Stomach smooth muscle (tissue), 2 donors: ENCODE results near the gene FCRL3.

Source experiments
- H3K27ac ChIP-seq: one replicate; pipeline ENCODE4 v1.7.0; 2013; ENCODE audit warnings: mild to moderate bottlenecking, low read length, inconsistent platforms
- H3K27me3 ChIP-seq, 2 donors: one replicate each; pipeline ENCODE4 v1.7.0; 2013; ENCODE audit warnings: low read length in 2 of 2; ENCODE audit not compliant: insufficient read depth in 2 of 2, control insufficient read depth in 1 of 2
- H3K36me3 ChIP-seq, 2 donors: one replicate each; pipeline ENCODE4 v1.7.0; 2013; ENCODE audit warnings: low read length in 2 of 2; ENCODE audit not compliant: control insufficient read depth in 2 of 2, insufficient read depth in 2 of 2
- H3K4me1 ChIP-seq: one replicate; pipeline ENCODE4 v1.7.0; 2013; ENCODE audit warnings: low read length; ENCODE audit not compliant: control insufficient read depth, insufficient read depth
- H3K4me3 ChIP-seq, 2 donors: one replicate each; pipeline ENCODE4 v1.7.0; 2013; ENCODE audit warnings: low read length in 2 of 2
- H3K9ac ChIP-seq, 2 donors: one replicate each; pipeline ENCODE4 v1.7.0; 2013; ENCODE audit warnings: low read length in 2 of 2, mild to moderate bottlenecking in 1 of 2
- H3K9me3 ChIP-seq, 2 donors: one replicate each; pipeline ENCODE4 v1.7.0; 2013; ENCODE audit warnings: low read length in 2 of 2; ENCODE audit not compliant: control insufficient read depth in 2 of 2
- donor health status: healthy.
- donor health status: Pancreatic carcinoma.

FCRL3 gene

DNA sequence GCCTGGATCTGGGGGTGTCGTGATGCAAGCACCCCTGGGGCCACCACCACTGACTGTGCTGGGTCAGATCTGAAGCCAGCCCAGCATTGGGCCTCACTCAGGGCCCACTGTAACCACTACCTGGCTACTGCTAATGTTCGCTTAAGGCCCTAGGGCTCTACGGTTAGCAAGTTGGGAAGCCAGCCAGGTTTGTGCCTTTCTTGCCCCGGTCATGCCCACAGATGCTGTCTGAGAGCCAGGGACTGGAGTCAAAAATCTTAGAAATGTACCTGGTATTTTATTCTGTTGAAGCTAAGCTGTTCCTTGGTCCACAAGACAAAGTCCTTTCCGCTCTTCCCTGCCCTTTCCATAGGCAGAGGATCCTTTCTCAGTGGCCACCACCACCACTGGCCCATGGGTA is 15.2 kb upstream of the FCRL3 start:
- no peaks in the 10 kb centered on the region for H3K27me3 ChIP-seq
- H3K9me3 ChIP-seq = no peaks in the 10 kb centered on the region
- H3K9ac ChIP-seq = no peak overlapping the region
- H3K27ac ChIP-seq = no peak overlapping the region
- no peaks in the 10 kb centered on the region for H3K4me1 ChIP-seq
- no peaks in the 10 kb centered on the region for H3K36me3 ChIP-seq
- H3K4me3 ChIP-seq = no peak overlapping the region

DNA sequence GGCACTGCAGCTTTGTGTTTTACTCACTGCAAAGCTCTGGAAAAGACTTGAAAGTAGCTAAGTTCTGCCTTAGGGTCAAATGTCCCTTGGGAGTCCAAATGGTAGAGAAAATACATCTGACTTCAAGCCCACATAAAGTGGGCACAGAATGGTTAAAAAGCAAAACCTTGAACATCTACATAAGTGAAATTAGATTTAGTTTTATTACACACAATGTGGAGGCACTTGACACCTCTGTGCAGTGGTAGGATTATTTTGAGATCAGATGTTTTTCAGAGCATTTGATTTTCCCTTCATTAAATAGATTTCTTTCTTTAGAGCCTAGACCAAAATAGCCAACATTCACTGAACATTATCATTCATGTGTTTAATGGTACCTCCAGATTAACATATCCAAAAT is 11.2 kb upstream of the FCRL3 start:
- Histone ChIP-seq H3K4me3 (no peak overlapping the region), H3K9ac (no peak overlapping the region), H3K36me3 (no peaks in the 10 kb centered on the region), H3K27ac (no peak overlapping the region), H3K9me3 (no peaks in the 10 kb centered on the region), H3K4me1 (no peaks in the 10 kb centered on the region), H3K27me3 (no peaks in the 10 kb centered on the region)

GRCh38 chr1:157704878-157705277 is 4.3 kb upstream of the FCRL3 start:
- H3K27me3 ChIP-seq = no peaks in the 10 kb centered on the region
- H3K9me3 ChIP-seq = no peaks in the 10 kb centered on the region
- no peaks in the 10 kb centered on the region for H3K36me3 ChIP-seq
- H3K27ac ChIP-seq = no peak overlapping the region
- no peaks in the 10 kb centered on the region for H3K4me1 ChIP-seq
- no peak overlapping the region for H3K9ac ChIP-seq
- no peak overlapping the region for H3K4me3 ChIP-seq

GRCh38 chr1:157703981-157704380 is 3.4 kb upstream of the FCRL3 start:
- no peak overlapping the region for H3K27ac ChIP-seq
- no peaks in the 10 kb centered on the region for H3K27me3 ChIP-seq
- no peaks in the 10 kb centered on the region for H3K9me3 ChIP-seq
- H3K4me1 ChIP-seq = no peaks in the 10 kb centered on the region
- no peak overlapping the region for H3K4me3 ChIP-seq
- no peaks in the 10 kb centered on the region for H3K36me3 ChIP-seq
- no peak overlapping the region for H3K9ac ChIP-seq

DNA sequence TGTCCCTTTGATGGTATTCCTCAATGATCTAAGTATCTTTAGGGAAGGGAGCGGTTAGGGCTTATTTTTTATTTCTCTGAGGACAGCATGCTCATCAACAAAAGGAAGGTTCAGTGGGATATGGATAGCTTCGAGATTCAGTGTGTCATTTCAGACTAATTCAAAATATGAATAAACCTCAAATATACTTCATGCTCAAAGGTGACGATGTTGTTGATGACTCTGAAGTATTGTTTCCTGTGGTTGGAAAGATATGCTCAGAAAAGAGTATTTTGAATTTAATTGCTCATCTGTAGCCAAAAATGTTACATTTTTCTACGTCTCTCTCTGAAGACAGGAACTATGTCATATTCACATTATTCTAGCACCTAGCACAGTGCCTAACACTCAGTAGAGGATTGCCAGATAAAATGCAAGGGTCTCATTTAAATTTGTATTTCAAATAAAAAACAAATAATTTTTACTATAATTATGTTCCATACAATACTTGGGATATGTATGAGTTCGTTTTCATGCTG is 1.8 kb upstream of the FCRL3 start:
- Histone ChIP-seq H3K4me1 (no peaks in the 10 kb centered on the region), H3K27me3 (no peaks in the 10 kb centered on the region), H3K27ac (no peak overlapping the region), H3K9ac (no peak overlapping the region), H3K9me3 (no peaks in the 10 kb centered on the region), H3K36me3 (no peaks in the 10 kb centered on the region), H3K4me3 (no peak overlapping the region)

DNA sequence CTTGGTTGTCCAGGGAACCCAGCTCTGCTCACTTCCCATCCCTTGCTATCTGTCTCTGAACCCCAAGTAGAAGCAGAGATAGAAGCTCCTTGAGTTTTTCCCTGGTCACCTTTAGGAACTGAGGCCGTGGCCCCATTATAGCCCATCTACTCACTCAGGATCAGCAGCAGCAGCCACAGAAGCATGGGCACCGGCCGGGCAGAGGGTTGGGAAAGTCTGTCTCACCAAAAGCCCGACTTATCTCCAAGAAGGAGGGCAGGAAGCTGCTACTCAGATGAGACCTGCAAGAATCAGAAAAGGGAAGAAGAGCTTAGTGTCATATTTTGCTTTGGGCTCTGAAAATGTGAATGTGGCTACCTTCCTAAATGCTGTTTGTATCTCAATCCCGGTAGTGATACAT is 264 bp downstream of the FCRL3 start:
- H3K4me3 ChIP-seq = no peak overlapping the region
- H3K4me1 ChIP-seq = no peaks in the 10 kb centered on the region
- peaks cover 0 to 4% of the 10 kb centered on the region in 2 donors for H3K9me3 ChIP-seq
- no peaks in the 10 kb centered on the region for H3K36me3 ChIP-seq
- no peaks in the 10 kb centered on the region for H3K27me3 ChIP-seq
- H3K27ac ChIP-seq = no peak overlapping the region
- H3K9ac ChIP-seq = no peak overlapping the region

- no peak overlapping the region for H3K27ac ChIP-seq
- H3K27me3 ChIP-seq = no peaks in the 10 kb centered on the region
These were observed 2.6 kb downstream of the FCRL3 start for GRCh38 chr1:157697781-157698569.

DNA sequence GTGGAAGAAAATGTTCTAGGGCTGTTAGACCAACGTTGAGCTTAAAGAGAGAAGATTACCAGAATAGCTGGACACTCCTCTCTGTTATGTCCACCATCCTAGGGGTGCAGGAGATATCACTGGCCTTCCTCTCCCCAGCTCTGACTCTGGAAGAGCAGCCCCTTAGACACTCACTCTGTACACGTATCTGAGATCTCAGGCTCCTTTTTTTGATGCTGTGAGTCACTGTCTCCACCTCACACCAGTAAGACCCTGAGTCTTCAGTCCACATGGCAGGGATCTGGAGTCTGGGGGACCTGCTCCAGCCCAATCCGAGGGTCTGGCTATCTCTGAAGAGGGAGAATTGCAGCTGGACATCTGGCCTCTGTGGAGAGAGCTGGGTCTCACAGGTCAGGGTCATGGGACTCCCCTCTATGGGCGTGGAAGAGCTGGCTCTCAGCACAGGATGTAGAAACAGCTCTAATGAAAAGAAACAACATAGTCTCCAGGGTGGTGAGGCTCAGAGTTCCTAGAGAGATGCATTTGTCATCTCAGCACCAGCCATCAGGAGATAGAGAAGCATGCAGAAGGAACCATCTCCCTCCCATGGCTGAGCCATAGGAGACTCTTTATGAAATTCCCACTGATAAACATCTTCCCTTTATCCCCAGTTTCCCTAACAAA is 3.5 kb downstream of the FCRL3 start:
- no peaks in the 10 kb centered on the region for H3K36me3 ChIP-seq
- no peaks in the 10 kb centered on the region for H3K27me3 ChIP-seq
- H3K9me3 ChIP-seq = peaks cover 0 to 4% of the 10 kb centered on the region in 2 donors
- no peaks in the 10 kb centered on the region for H3K4me1 ChIP-seq
- no peak overlapping the region for H3K9ac ChIP-seq
- H3K27ac ChIP-seq = no peak overlapping the region
- H3K4me3 ChIP-seq = no peak overlapping the region

More at GRCh38 chr1:157697781-157698569, 2.6 kb downstream of the FCRL3 start:
- no peaks in the 10 kb centered on the region for H3K4me1 ChIP-seq
- H3K4me3 ChIP-seq = no peak overlapping the region
- H3K9ac ChIP-seq = no peak overlapping the region
- no peaks in the 10 kb centered on the region for H3K36me3 ChIP-seq
- H3K9me3 ChIP-seq = peaks cover 0 to 4% of the 10 kb centered on the region in 2 donors

GRCh38 chr1:157695417-157695816 is 5.2 kb downstream of the FCRL3 start:
- Histone ChIP-seq H3K27me3 (no peaks in the 10 kb centered on the region), H3K36me3 (no peaks in the 10 kb centered on the region), H3K9me3 (peaks cover 0 to 4% of the 10 kb centered on the region in 2 donors), H3K4me1 (no peaks in the 10 kb centered on the region), H3K9ac (no peak overlapping the region), H3K4me3 (no peak overlapping the region), H3K27ac (no peak overlapping the region)

DNA sequence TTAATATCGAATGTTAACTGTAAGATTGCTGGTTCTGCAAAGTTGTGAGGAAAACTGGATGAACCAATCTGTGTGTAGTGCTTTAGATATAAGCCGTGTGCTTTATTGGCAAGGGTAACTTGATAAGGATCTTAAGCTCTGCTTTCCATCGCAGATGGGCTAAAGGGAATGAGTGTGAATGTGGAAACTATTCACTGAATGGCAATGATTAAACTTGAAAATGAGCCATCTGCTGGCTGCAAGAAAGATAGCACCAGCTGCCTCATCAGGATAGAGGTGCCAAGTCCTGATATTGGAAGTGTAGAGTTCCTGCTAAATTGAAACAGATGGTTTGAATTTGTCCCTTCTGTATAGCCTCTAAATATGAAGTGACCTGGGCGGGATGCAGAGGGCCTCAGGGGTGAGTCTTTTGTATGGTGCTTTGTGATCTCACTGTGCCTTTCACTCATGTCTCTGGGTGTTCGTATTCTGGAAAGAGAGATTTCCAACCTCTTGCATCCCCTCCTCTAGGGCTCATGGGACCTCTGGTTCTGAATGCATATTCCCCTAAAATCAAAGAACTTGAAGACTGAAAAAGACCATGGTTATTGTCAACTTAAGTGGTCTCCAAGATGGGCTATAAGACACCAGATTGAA is 9.2 kb downstream of the FCRL3 start:
- Histone ChIP-seq H3K4me1 (no peaks in the 10 kb centered on the region), H3K36me3 (no peaks in the 10 kb centered on the region), H3K9me3 (peaks cover 0 to 4% of the 10 kb centered on the region in 2 donors), H3K27me3 (no peaks in the 10 kb centered on the region), H3K9ac (no peak overlapping the region), H3K27ac (no peak overlapping the region), H3K4me3 (no peak overlapping the region)
